A673 (cell line): Measurements from ENCODE around the gene BCAT1. TPM values are rescaled to one million over a fixed set of nuclear protein-coding genes. Genes with fewer than 3 reads are reported as not detected.

Experiments used
- BruUV-seq: library from RNA; stranded (reverse); fragments of 400-500 nt; replicated peaks from 2 replicates; lab custom pipeline; 2021; lab: Mats Ljungman, UMichigan
- CTCF ChIA-PET: fragments of 300-600 bp; sonication (Branson Sonifier 250); formaldehyde crosslinking; loops from one replicate; lab custom pipeline; 2022; ENCODE audit warnings: antibody characterized with exemption; lab: Charles Lee
- POLR2A ChIA-PET: fragments of 300-600 bp; sonication (Branson Sonifier 250); formaldehyde crosslinking; loops from one replicate; lab custom pipeline; 2022; ENCODE audit warnings: antibody characterized with exemption; ENCODE audit not compliant: low non-redundant PET; lab: Charles Lee
- DNase-seq: peaks from one replicate; pipeline ENCODE4 v3.0.0-alpha.2; 2015; ENCODE audit warnings: low spot score
- H3K27ac ChIP-seq: fragments of 200-600 bp; sonication (generic); 2 replicates; pipeline ENCODE4 v1.5.1; 2016; ENCODE audit warnings: mixed run types, low read depth, mild to moderate bottlenecking, mixed read lengths, antibody characterized with exemption, low read length; ENCODE audit not compliant: poor library complexity, severe bottlenecking
- H3K27me3 ChIP-seq: fragments of 200-600 bp; sonication (generic); replicated peaks from 2 replicates; pipeline ENCODE4 v1.6.1; 2017; ENCODE audit warnings: mixed run types, low read depth, mild to moderate bottlenecking, mixed read lengths, antibody characterized with exemption, low read length; ENCODE audit not compliant: insufficient read depth, poor library complexity
- H3K36me3 ChIP-seq: fragments of 200-600 bp; sonication (generic); 2 replicates; pipeline ENCODE4 v1.6.1; 2016; ENCODE audit warnings: mixed run types, mild to moderate bottlenecking, mixed read lengths, antibody characterized with exemption, low read length; ENCODE audit not compliant: insufficient read depth, poor library complexity, severe bottlenecking
- H3K4me1 ChIP-seq: fragments of 200-600 bp; sonication (generic); 2 replicates; pipeline ENCODE4 v1.6.1; 2017; ENCODE audit warnings: mixed run types, mild to moderate bottlenecking, mixed read lengths, antibody characterized with exemption, low read length; ENCODE audit not compliant: insufficient read depth, poor library complexity, severe bottlenecking
- H3K4me3 ChIP-seq: fragments of 200-600 bp; sonication (generic); 2 replicates; pipeline ENCODE4 v1.5.1; 2016; ENCODE audit warnings: low read depth, mixed run types, mild to moderate bottlenecking, mixed read lengths, low read length; ENCODE audit not compliant: poor library complexity, severe bottlenecking
- H3K9me3 ChIP-seq: fragments of 200-600 bp; sonication (generic); 2 replicates; pipeline ENCODE4 v1.6.1; 2016; ENCODE audit warnings: mixed run types, low read depth, mild to moderate bottlenecking, mixed read lengths, antibody characterized with exemption, low read length; ENCODE audit not compliant: poor library complexity, severe bottlenecking
- CTCF ChIP-seq: fragments of 300-800, 200-600 bp; sonication (generic); conservative IDR thresholded peaks from 2 replicates; pipeline ENCODE4 v1.5.1; 2017; ENCODE audit warnings: low read depth, mild to moderate bottlenecking, antibody characterized with exemption, low read length, moderate library complexity, mixed read lengths
- EZH2 ChIP-seq: fragments of 200-600 bp; sonication (generic); IDR thresholded peaks from 2 replicates; pipeline ENCODE4 v1.6.1; 2017; ENCODE audit warnings: borderline replicate concordance, low read depth, mild to moderate bottlenecking, mixed read lengths, antibody characterized with exemption, low read length; ENCODE audit not compliant: poor library complexity, severe bottlenecking
- intact Hi-C: fragments of 100-400 bp; cut with micrococcal nuclease; formaldehyde crosslinking; loops from one replicate; pipeline ENCODE4 v1.10.0; 2022; ENCODE audit not compliant: unreplicated experiment
- total RNA-seq: library from RNA; stranded (reverse); gene quantifications from 2 replicates; pipeline ENCODE4 v1.2.3, GENCODE V29; 2021

The BCAT1 gene
- total RNA-seq, 1 experiment from 2014 or later = 195 TPM

- DNase-seq = no peak
- Histone ChIP-seq H3K27ac (no peak overlapping the region), H3K27me3 (no peaks in the 10 kb centered on the region), H3K4me1 (peaks cover 8% of the 10 kb centered on the region), H3K4me3 (no peak overlapping the region), H3K9me3 (no peaks in the 10 kb centered on the region), H3K36me3 (no peaks in the 10 kb centered on the region)
- CTCF ChIA-PET = interaction anchor here (0.7 kb wide), 1 partner anchor 633 kb away, joined by 5 read pairs; no protein-coding TSS in a partner anchor
- BruUV-seq = no TSS peak
- intact Hi-C loops = no loop called here
- POLR2A ChIA-PET = no interaction called here
- TF ChIP-seq EZH2 (no peak), CTCF (no peak)
Observed at GRCh38 chr12:24769682-24770081, 179.2 kb downstream of the BCAT1 start.

DNA sequence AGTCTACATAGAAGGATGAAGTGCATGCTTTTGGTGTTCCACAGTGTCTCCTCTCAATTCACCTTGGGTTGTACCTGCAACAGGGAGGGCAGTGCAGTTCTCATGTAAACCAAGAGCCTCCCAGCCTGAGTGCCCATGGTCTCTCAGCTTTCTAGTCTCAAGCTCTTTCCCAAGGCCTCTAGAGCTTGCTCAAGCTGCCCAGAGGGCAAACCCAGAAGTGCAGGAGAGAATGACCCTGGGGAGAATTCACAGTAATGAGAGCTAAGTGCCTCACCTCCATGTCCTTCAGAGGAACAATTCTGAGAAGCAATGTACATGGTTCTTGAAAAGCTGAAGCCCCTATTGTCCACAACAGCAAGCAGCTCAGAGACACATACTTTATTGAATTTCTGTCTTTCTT, 180.5 kb downstream of the BCAT1 start:
- Histone ChIP-seq H3K4me1 (peaks cover under 1% of the 10 kb centered on the region), H3K9me3 (no peaks in the 10 kb centered on the region), H3K36me3 (no peaks in the 10 kb centered on the region), H3K27ac (no peak overlapping the region), H3K4me3 (no peak overlapping the region), H3K27me3 (no peaks in the 10 kb centered on the region)
- intact Hi-C loops = no loop called here
- BruUV-seq = no TSS peak
- POLR2A ChIA-PET = no interaction called here
- CTCF ChIA-PET = no interaction called here
- no peak for DNase-seq
- TF ChIP-seq EZH2 = no peak
- no peak for TF ChIP-seq CTCF

- TF ChIP-seq EZH2 (no peak), CTCF (no peak)
- POLR2A ChIA-PET = no interaction called here
- Histone ChIP-seq H3K27ac (no peak overlapping the region), H3K27me3 (no peaks in the 10 kb centered on the region), H3K4me3 (no peak overlapping the region), H3K4me1 (no peaks in the 10 kb centered on the region), H3K9me3 (no peaks in the 10 kb centered on the region), H3K36me3 (no peaks in the 10 kb centered on the region)
- intact Hi-C loops = no loop called here
- CTCF ChIA-PET = no interaction called here
- no peak for DNase-seq
- no TSS peak for BruUV-seq
Observed at GRCh38 chr12:24767016-24767415, 181.9 kb downstream of the BCAT1 start.
